Measurements from ENCODE around the gene SLCO4A1.

SLCO4A1 gene

DNA sequence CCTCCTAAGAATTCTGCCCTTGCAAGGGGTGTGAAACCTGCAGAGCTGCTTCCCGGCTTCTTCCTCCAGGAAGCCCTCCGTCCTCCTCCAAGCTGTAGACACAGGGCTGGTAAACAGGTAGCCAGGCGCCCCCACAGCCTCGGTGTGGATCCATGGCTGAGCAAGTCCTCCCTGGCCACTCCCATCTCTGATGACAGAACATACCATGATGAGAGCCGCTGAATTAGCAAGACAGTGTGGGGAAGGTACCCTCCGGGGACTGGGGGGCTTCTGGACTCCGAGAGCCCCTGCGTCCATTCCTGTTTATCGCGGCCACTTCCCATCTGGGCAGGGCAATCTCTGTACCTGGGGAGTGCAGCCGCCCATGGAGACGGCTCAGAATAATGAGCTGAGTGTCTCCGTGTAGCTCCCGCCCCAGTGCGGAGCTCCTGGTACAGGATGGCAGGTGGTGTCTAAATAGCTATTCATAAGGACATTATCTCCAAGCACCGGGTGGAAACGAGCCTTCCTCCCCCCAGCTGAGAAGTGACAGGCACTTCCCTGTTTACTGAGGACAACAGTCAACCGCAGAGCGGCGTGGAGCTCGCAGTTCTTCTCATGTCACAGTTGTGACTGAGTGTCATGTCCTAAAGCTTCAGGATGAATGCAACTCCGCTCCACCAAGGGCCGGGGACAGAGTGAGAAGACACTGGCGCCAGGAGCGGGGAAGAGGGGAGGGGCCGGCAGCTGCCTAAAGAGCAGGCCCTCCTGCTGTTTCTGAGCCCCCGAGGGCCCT, 43.7 kb downstream of the SLCO4A1 start:
- no peaks in the 10 kb centered on the region for H3K9me3 ChIP-seq
- no peak for TF ChIP-seq CTCF (IDR thresholded peaks at IDR 0.05; ENCODE audit: low read depth, low read length)
- H3K4me1 ChIP-seq, result peaks cover 6% of the 10 kb centered on the region; the same call in 1 of the 2 replicates
- peak; percentile 46 for DNase-seq
- no peaks in the 10 kb centered on the region for H3K36me3 ChIP-seq
- H3K4me3 ChIP-seq (ENCODE audit: low read depth, low read length), result no peak overlapping the region
- no peaks in the 10 kb centered on the region for H3K27me3 ChIP-seq

DNA sequence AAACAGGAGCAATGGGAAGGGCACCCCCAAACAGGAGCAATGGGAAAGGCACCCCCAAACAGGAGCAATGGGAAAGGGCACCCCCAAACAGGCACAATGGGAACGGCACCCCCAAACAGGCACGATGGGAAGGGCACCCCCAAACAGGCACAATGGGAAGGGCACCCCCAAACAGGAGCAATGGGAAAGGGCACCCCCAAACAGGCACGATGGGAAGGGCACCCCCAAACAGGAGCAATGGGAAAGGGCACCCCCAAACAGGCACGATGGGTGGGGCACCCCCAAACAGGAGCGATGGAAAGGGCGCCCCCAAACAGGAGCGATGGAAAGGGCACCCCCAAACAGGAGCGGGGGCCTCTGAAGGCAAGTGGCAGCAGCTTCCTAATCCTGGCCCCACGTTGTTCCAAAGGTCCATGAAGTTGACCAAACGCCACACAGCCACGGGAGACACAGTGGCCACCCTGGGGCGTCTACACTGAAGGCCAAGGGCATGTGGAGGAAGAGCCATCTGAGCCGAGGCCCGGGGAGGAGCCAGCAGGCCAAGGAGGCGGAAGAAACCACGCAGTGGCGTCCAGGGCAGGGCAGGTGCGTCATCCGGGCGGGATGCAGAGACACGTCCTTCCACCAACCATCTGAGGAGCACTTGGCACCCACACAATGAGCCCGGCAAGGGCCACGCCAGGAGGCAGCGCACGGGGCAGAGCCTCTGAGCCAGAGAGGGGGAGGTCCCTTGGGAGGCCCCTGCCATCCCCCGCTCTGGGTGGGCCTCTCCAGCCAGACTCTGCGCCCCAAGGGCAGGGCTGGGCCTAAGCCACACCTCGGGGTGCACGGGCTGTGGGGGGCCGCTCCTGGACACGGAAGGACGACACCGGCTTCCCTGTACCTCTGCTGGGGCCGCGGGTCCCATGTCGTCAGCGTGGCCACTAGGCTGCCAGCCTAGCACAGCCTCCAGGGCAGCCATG, 44.8 kb downstream of the SLCO4A1 start:
- H3K36me3 ChIP-seq, result no peaks in the 10 kb centered on the region
- DNase-seq, result no peak
- peaks cover 9% of the 10 kb centered on the region; the same call in 1 of the 2 replicates for H3K4me1 ChIP-seq
- H3K27me3 ChIP-seq, result no peaks in the 10 kb centered on the region
- no peak for TF ChIP-seq CTCF (IDR thresholded peaks at IDR 0.05; ENCODE audit: low read depth, low read length)
- H3K9me3 ChIP-seq, result no peaks in the 10 kb centered on the region
- no peak overlapping the region for H3K4me3 ChIP-seq (ENCODE audit: low read depth, low read length)

- H3K9me3 ChIP-seq, result no peaks in the 10 kb centered on the region
- H3K4me3 ChIP-seq (ENCODE audit: low read depth, low read length), result no peak overlapping the region
- no peaks in the 10 kb centered on the region for H3K27me3 ChIP-seq
- DNase-seq, result no peak
- peaks cover 9% of the 10 kb centered on the region; the same call in 1 of the 2 replicates for H3K4me1 ChIP-seq
- no peaks in the 10 kb centered on the region for H3K36me3 ChIP-seq
- no peak for TF ChIP-seq CTCF (IDR thresholded peaks at IDR 0.05; ENCODE audit: low read depth, low read length)
These were observed 45.8 kb downstream of the SLCO4A1 start for GRCh38 chr20:62688083-62688482.

GRCh38 chr20:62688855-62689460, 46.7 kb downstream of the SLCO4A1 start:
- Histone ChIP-seq H3K9me3 (no peaks in the 10 kb centered on the region), H3K4me3 (ENCODE audit: low read depth, low read length) (no peak overlapping the region), H3K27me3 (no peaks in the 10 kb centered on the region), H3K36me3 (no peaks in the 10 kb centered on the region), H3K4me1 (peaks cover 9% of the 10 kb centered on the region; the same call in 1 of the 2 replicates)
- no peak for DNase-seq
- 0 out of 2 replicates have a peak, but pooled peaks have one; percentile 12 for TF ChIP-seq CTCF (IDR thresholded peaks at IDR 0.05; ENCODE audit: low read depth, low read length)

GRCh38 chr20:62689861-62690260, 47.6 kb downstream of the SLCO4A1 start:
- Histone ChIP-seq H3K4me3 (ENCODE audit: low read depth, low read length) (no peak overlapping the region), H3K9me3 (no peaks in the 10 kb centered on the region), H3K36me3 (no peaks in the 10 kb centered on the region), H3K27me3 (no peaks in the 10 kb centered on the region), H3K4me1 (peaks cover 9% of the 10 kb centered on the region; the same call in 1 of the 2 replicates)
- DNase-seq, result no peak
- TF ChIP-seq CTCF (IDR thresholded peaks at IDR 0.05; ENCODE audit: low read depth, low read length), result no peak
